Neural cell (in vitro differentiated cells): Measurements from ENCODE around the gene PRXL2A.

ENCODE experiments used
- EP300 ChIP-seq: fragments of 450-650 bp; conservative IDR thresholded peaks from 2 replicates; pipeline ENCODE4 v1.6.1; 2014; ENCODE audit warnings: antibody characterized with exemption, mild to moderate bottlenecking, moderate library complexity; ENCODE audit not compliant: poor library complexity, severe bottlenecking
- EZH2 ChIP-seq: fragments of 200-600, 300-800 bp; shearing (Covaris generic), sonication (generic); IDR thresholded peaks from 2 replicates; pipeline ENCODE4 v1.6.1; 2014; ENCODE audit warnings: antibody characterized with exemption, low read length, borderline replicate concordance, mild to moderate bottlenecking; ENCODE audit not compliant: insufficient read depth, poor library complexity, severe bottlenecking

DNA sequence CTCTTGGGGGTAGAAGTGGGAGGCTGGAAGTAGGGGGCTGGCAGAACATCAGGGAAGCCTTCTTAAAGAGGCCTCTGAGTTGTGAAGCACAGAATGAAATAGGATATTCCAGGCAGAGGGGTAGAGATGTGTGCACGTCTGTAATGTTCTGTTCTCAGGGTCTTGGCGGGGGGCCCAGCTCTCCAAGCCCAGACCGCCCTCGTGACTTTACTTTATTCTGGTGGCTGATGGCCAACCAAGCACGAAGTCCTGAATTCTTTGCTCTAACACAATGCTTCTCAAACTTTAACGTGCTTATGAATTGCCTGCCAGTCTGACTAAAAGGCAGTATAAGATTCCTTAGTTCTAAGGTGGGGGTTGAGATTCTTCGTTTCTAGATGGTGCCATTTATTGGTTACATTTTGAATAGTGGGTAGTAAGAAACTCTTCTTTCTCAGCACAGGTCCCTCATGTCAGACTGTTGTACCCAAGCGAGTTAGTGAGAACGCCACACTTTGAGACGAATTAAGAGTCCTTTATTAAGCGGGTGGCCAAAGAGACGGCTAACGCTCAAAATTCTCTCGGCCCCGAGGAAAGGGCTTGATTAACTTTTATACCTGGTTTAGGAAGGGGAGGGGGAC lies 8.2 kb downstream of the PRXL2A start:
- TF ChIP-seq EP300 (no peak), EZH2 (no peak)
